ENCODE data around the gene PHAF1.
A peak's percentile ranks its signal among the peaks of the same experiment; 100 is the strongest.

Gene PHAF1

GRCh38 chr16:67163999-67164558, 54.3 kb downstream of the PHAF1 start:
- no peaks in the 10 kb centered on the region for H3K36me3 ChIP-seq (ENCODE audit: control insufficient read depth, insufficient read depth, low read length)
- no peak overlapping the region for H3K27ac ChIP-seq (ENCODE audit: low read depth, low read length)
- peak overlapping the region; percentile 48; the same call in 1 of the 2 replicates for H3K4me3 ChIP-seq (ENCODE audit: low read depth, low read length)
- no peak overlapping the region for H3K9ac ChIP-seq (ENCODE audit: low read depth, low read length)
- peaks cover 99% of the 10 kb centered on the region for H3K27me3 ChIP-seq (ENCODE audit: control insufficient read depth, insufficient read depth, low read length)
- no peaks in the 10 kb centered on the region for H3K9me3 ChIP-seq (ENCODE audit: control insufficient read depth, insufficient read depth, low read length)
- peaks cover 13% of the 10 kb centered on the region for H3K4me1 ChIP-seq (ENCODE audit: control insufficient read depth, insufficient read depth, low read length)

- H3K9ac ChIP-seq (ENCODE audit: low read depth, low read length), result no peak within 1 kb of the TSS
- no peaks in the 10 kb centered on the region for H3K36me3 ChIP-seq (ENCODE audit: control insufficient read depth, insufficient read depth, low read length)
- peaks cover 16% of the 10 kb centered on the region for H3K4me1 ChIP-seq (ENCODE audit: control insufficient read depth, insufficient read depth, low read length)
- peak within 1 kb of the TSS; percentile 48 for H3K4me3 ChIP-seq (ENCODE audit: low read depth, low read length)
- H3K9me3 ChIP-seq (ENCODE audit: control insufficient read depth, insufficient read depth, low read length), result no peaks in the 10 kb centered on the region
- no peak within 1 kb of the TSS for H3K27ac ChIP-seq (ENCODE audit: low read depth, low read length)
- peaks cover 99% of the 10 kb centered on the region for H3K27me3 ChIP-seq (ENCODE audit: control insufficient read depth, insufficient read depth, low read length)
These were observed 54.9 kb downstream of the PHAF1 start, which contains the start of gene HSF4 for GRCh38 chr16:67164599-67165061. Gene HSF4, plus strand, starts transcription at chr16:67164745. Its CDS starts 67 bp downstream, at chr16:67164812.

DNA sequence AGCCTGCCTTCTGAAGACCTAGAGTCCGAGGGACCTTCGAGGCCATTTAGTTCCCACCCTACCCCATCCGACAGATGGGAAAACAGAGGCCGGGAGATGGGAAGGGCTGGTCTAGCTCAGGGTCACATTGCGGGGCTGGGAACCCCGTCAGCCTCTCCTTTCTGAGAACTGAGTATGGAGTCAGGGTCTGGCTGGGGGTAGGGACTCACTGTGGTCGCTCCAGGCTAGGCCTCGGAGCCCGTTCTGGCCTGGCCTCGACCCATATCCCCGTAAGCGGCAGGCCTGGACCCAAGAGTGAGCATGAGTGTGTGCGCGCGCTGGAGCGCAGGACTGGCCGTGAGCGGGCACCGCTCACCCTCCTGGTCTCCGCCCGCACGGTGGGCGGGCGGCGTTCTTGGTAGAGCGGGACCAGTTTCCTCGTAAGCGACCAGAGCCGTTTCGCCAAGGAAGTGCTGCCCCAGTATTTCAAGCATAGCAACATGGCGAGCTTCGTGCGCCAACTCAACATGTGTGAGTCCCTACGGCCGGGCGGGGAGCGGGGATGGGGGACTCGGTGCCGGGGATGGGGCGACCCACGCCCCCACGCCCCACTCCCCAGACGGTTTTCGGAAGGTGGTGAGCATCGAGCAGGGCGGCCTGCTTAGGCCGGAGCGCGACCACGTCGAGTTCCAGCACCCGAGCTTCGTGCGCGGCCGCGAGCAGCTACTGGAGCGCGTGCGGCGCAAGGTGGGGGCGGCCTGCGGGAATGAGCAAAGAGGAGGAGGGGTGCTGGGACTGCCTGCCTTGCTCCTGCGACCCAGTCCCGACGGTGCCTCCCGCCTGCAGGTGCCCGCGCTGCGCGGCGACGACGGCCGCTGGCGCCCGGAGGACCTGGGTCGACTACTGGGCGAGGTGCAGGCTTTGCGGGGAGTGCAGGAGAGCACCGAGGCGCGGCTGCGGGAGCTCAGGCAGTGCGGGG, 55.7 kb downstream of the PHAF1 start:
- Histone ChIP-seq H3K27ac (ENCODE audit: low read depth, low read length) (no peak overlapping the region), H3K27me3 (ENCODE audit: control insufficient read depth, insufficient read depth, low read length) (peaks cover 97% of the 10 kb centered on the region), H3K9me3 (ENCODE audit: control insufficient read depth, insufficient read depth, low read length) (no peaks in the 10 kb centered on the region), H3K4me1 (ENCODE audit: control insufficient read depth, insufficient read depth, low read length) (peaks cover 12% of the 10 kb centered on the region), H3K4me3 (ENCODE audit: low read depth, low read length) (peak overlapping the region; percentile 39; the same call in 1 of the 2 replicates), H3K9ac (ENCODE audit: low read depth, low read length) (no peak overlapping the region), H3K36me3 (ENCODE audit: control insufficient read depth, insufficient read depth, low read length) (no peaks in the 10 kb centered on the region)

- peaks cover 96% of the 10 kb centered on the region for H3K27me3 ChIP-seq (ENCODE audit: control insufficient read depth, insufficient read depth, low read length)
- H3K9ac ChIP-seq (ENCODE audit: low read depth, low read length), result no peak overlapping the region
- no peaks in the 10 kb centered on the region for H3K36me3 ChIP-seq (ENCODE audit: control insufficient read depth, insufficient read depth, low read length)
- no peak overlapping the region for H3K27ac ChIP-seq (ENCODE audit: low read depth, low read length)
- H3K4me1 ChIP-seq (ENCODE audit: control insufficient read depth, insufficient read depth, low read length), result peaks cover 17% of the 10 kb centered on the region
- H3K4me3 ChIP-seq (ENCODE audit: low read depth, low read length), result no peak overlapping the region
- no peaks in the 10 kb centered on the region for H3K9me3 ChIP-seq (ENCODE audit: control insufficient read depth, insufficient read depth, low read length)
These were observed 56.4 kb downstream of the PHAF1 start for GRCh38 chr16:67166110-67166547.

- no peaks in the 10 kb centered on the region for H3K36me3 ChIP-seq (ENCODE audit: control insufficient read depth, insufficient read depth, low read length)
These were observed 56.9 kb downstream of the PHAF1 start for GRCh38 chr16:67166598-67167168.

GRCh38 chr16:67167588-67167987, 57.8 kb downstream of the PHAF1 start:
- H3K27ac ChIP-seq (ENCODE audit: low read depth, low read length), result no peak overlapping the region
- no peaks in the 10 kb centered on the region for H3K36me3 ChIP-seq (ENCODE audit: control insufficient read depth, insufficient read depth, low read length)
- H3K9me3 ChIP-seq (ENCODE audit: control insufficient read depth, insufficient read depth, low read length), result no peaks in the 10 kb centered on the region
- peaks cover 96% of the 10 kb centered on the region for H3K27me3 ChIP-seq (ENCODE audit: control insufficient read depth, insufficient read depth, low read length)
- no peak overlapping the region for H3K9ac ChIP-seq (ENCODE audit: low read depth, low read length)
- H3K4me1 ChIP-seq (ENCODE audit: control insufficient read depth, insufficient read depth, low read length), result peaks cover 19% of the 10 kb centered on the region
- H3K4me3 ChIP-seq (ENCODE audit: low read depth, low read length), result no peak overlapping the region

More at GRCh38 chr16:67166598-67167168, 56.9 kb downstream of the PHAF1 start:
- no peaks in the 10 kb centered on the region for H3K9me3 ChIP-seq (ENCODE audit: control insufficient read depth, insufficient read depth, low read length)
- H3K4me1 ChIP-seq (ENCODE audit: control insufficient read depth, insufficient read depth, low read length), result peaks cover 19% of the 10 kb centered on the region
- H3K27me3 ChIP-seq (ENCODE audit: control insufficient read depth, insufficient read depth, low read length), result peaks cover 96% of the 10 kb centered on the region
- no peak overlapping the region for H3K4me3 ChIP-seq (ENCODE audit: low read depth, low read length)
- H3K9ac ChIP-seq (ENCODE audit: low read depth, low read length), result no peak overlapping the region
- H3K27ac ChIP-seq (ENCODE audit: low read depth, low read length), result no peak overlapping the region

DNA sequence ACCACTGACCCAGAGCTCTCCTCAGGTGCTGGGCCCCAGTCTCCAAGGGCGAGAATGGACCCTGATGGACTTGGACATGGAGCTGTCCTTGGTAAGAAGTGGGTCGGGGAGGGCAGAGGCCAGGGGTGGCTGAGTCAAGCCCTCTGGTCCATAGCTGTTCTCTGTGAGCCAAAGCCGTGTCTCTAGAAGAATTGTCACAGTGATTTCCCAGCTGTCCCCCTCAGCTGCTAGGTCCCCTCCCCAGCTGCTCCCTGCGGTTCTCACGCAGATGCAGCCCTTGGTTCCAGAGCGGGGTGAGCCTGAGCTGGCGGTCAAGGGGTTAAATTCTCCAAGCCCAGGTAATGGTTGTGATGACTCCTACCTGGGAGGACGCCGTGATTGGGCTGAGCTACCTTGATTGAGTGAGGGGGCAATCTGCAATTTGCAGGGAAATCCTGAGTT, 59.3 kb downstream of the PHAF1 start:
- H3K27ac ChIP-seq (ENCODE audit: low read depth, low read length), result no peak overlapping the region
- H3K4me3 ChIP-seq (ENCODE audit: low read depth, low read length), result peak overlapping the region; percentile 66
- no peaks in the 10 kb centered on the region for H3K9me3 ChIP-seq (ENCODE audit: control insufficient read depth, insufficient read depth, low read length)
- peaks cover 96% of the 10 kb centered on the region for H3K27me3 ChIP-seq (ENCODE audit: control insufficient read depth, insufficient read depth, low read length)
- peaks cover 23% of the 10 kb centered on the region for H3K4me1 ChIP-seq (ENCODE audit: control insufficient read depth, insufficient read depth, low read length)
- no peak overlapping the region for H3K9ac ChIP-seq (ENCODE audit: low read depth, low read length)
- H3K36me3 ChIP-seq (ENCODE audit: control insufficient read depth, insufficient read depth, low read length), result no peaks in the 10 kb centered on the region

GRCh38 chr16:67169642-67170167, 60.0 kb downstream of the PHAF1 start:
- no peak overlapping the region for H3K9ac ChIP-seq (ENCODE audit: low read depth, low read length)
- H3K36me3 ChIP-seq (ENCODE audit: control insufficient read depth, insufficient read depth, low read length), result no peaks in the 10 kb centered on the region
- no peaks in the 10 kb centered on the region for H3K9me3 ChIP-seq (ENCODE audit: control insufficient read depth, insufficient read depth, low read length)
- peak overlapping the region; percentile 66 for H3K4me3 ChIP-seq (ENCODE audit: low read depth, low read length)
- peaks cover 23% of the 10 kb centered on the region for H3K4me1 ChIP-seq (ENCODE audit: control insufficient read depth, insufficient read depth, low read length)
- H3K27me3 ChIP-seq (ENCODE audit: control insufficient read depth, insufficient read depth, low read length), result peaks cover 96% of the 10 kb centered on the region
- no peak overlapping the region for H3K27ac ChIP-seq (ENCODE audit: low read depth, low read length)

DNA sequence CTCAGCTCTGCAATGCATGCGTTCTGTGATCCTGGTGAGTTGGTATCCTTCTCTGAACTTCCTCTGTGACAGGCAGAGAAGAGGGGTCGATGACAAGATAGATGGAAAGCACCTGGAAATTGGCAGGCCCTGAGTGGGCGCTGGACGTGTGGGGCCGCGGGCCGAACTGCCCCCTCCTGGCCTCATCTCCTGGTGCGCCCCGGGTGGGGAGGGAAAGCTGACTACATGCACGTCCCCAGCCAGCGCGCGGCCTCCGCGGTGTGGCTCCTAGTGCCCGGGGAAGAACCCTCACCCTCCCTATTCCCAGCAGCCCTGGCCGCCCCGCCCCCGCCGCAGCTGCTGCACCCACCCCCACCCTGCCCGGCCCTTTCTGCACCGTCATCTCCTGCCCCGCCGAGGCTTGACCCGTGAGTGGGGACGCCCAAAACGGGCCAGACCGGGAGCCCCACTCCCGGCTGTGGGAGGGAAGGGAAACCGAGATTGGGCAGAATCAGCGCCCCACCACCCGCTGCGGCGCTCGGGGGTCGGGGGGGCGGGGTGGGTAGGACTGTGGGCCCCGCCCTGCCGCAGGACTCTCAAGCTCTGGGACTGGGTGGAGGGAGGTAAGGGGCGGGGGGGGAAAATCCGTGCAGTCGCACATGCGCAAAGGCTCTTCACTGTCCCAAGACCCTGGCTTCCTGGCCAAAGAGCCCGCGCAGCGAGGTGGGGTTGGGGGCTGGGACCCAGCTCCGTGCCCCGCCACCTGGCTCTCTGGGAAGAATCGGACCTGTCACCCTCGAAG, 60.6 kb downstream of the PHAF1 start, which contains the start of gene NOL3:
Gene NOL3 (plus strand): TSS at position 371 of the 781 bp plus-strand sequence.
- Histone ChIP-seq H3K9ac (ENCODE audit: low read depth, low read length) (no peak within 1 kb of the TSS), H3K9me3 (ENCODE audit: control insufficient read depth, insufficient read depth, low read length) (no peaks in the 10 kb centered on the region), H3K27me3 (ENCODE audit: control insufficient read depth, insufficient read depth, low read length) (peaks cover 96% of the 10 kb centered on the region), H3K27ac (ENCODE audit: low read depth, low read length) (no peak within 1 kb of the TSS), H3K36me3 (ENCODE audit: control insufficient read depth, insufficient read depth, low read length) (no peaks in the 10 kb centered on the region), H3K4me1 (ENCODE audit: control insufficient read depth, insufficient read depth, low read length) (peaks cover 23% of the 10 kb centered on the region), H3K4me3 (ENCODE audit: low read depth, low read length) (peak within 1 kb of the TSS; percentile 66)

All from HUES48 (cell line).